Activated T-cell treated with anti-CD3 and anti-CD28 coated beads for 4 hours (primary cell): ENCODE data around the gene RCCD1.
"Not testable (repeated sequence)": the region's sequence is repeated elsewhere in the genome, so short reads cannot be mapped to it uniquely, and the experiment has no call there.

Source experiments
- DNase-seq: peaks from one replicate; pipeline ENCODE4 v3.0.0-alpha.2; 2020

RCCD1 gene, protein sequence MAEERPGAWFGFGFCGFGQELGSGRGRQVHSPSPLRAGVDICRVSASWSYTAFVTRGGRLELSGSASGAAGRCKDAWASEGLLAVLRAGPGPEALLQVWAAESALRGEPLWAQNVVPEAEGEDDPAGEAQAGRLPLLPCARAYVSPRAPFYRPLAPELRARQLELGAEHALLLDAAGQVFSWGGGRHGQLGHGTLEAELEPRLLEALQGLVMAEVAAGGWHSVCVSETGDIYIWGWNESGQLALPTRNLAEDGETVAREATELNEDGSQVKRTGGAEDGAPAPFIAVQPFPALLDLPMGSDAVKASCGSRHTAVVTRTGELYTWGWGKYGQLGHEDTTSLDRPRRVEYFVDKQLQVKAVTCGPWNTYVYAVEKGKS

DNA sequence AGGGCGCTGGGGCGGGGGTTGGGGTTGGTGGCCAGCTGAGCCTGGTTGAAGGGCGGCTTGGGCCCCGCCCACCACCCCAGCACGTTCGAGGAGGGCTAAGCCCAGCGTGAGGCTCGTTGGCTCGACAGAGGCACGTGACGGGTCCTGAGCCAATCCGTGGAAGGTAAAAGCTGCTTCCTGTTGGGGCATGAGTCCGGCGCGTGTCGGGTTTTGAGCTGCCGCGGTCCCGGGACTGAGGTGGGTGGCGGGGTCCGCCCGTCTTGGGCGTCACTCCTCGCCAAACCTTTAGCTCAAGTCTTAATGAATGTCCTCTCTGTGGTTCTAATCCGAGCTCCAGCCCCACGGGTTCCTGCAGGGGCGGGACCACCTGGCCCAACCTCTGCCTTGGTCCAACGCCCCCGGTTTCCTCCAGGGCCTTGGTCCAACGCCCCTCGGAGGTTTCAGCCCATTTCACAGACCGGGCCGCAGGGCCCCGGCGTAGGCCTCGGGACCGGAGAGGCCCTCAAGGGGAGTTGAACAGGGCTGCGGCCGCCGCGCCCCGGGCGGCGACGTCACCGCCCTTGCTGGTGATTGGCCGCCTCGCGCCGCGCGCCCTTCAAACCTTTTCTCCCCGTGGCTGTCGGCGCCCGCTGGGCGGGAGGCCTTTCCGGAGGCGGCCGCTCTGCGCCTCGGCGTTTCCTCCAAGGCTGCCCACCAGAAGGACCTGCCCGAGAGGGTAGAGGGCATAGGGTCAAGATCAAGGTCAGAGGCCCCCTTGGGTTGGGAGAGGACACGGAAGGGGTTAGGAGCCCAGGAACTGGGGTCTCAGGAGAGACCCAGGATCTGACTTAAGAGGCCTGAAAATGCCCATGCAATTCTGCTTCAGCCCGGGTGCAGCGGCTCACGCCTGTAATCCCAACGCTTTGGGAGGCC, at the start of gene RCCD1:
RCCD1 (plus strand) TSS at position 173 of the 912 bp plus-strand sequence. CDS start 1,851 bp downstream, outside the sequence.
- DNase-seq, result peak; percentile 76

DNA sequence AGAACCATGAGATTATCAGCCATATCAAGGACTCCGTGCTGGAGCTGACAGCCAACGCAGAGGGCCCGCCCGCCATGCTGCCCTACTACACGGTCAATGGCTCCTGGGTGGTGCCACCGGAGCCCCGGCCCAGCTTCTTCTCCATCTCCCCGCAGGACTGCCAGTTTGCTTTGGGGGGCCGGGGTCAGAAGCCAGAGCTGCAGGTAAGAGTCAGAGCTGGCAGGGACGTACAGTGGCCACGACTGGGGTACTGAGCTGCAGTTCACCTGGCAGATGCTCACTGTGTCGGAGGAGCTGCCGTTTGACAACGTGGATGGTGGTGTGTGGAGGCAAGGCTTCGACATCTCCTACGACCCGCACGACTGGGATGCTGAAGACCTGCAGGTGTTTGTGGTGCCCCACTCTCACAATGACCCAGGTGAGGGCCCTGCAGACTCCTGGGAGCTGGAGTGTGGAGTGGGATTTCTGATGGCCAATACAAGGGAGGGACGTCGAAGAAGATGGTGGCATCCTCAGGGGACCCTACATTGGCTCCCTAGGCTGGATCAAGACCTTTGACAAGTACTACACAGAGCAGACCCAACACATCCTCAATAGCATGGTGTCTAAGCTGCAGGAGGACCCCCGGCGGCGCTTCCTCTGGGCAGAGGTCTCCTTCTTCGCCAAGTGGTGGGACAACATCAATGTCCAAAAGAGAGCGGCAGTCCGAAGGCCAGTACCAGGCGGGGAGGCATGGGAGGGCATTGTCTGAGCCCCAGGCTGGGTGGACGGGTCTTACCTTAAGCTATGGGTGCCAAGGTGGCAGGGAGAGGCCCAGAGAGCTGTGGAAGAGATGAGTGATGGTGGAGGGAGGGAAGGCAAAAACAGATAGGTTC, 49.1 kb upstream of the RCCD1 start:
- DNase-seq, result no peak

DNA sequence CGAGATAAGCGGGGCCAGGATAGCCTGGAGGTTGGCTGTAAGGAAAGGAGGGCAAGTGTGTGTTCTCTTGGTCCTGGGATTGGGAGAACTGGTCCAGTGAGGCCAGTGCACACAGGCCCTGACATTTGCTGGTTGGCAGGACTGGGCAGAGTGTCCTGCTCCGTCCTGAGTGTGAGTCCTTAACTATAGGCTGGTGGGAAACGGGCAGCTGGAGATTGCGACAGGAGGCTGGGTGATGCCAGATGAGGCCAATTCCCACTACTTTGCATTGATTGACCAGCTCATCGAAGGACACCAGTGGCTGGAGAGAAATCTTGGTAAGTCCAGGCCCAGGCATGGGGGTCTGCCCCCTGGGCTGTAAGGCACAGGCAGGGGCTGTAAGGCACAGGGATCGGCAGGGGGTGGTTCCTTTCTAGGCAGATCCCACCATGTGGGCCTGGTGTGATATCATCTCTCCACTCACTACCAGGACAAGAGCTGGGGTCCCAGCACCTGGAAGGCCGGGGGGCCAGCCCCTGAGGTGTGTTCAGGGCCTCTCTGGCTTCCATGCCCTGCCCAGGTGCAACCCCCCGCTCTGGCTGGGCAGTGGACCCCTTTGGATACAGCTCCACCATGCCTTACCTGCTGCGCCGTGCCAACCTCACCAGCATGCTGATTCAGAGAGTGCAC, 48.4 kb upstream of the RCCD1 start:
- no peak for DNase-seq

DNA sequence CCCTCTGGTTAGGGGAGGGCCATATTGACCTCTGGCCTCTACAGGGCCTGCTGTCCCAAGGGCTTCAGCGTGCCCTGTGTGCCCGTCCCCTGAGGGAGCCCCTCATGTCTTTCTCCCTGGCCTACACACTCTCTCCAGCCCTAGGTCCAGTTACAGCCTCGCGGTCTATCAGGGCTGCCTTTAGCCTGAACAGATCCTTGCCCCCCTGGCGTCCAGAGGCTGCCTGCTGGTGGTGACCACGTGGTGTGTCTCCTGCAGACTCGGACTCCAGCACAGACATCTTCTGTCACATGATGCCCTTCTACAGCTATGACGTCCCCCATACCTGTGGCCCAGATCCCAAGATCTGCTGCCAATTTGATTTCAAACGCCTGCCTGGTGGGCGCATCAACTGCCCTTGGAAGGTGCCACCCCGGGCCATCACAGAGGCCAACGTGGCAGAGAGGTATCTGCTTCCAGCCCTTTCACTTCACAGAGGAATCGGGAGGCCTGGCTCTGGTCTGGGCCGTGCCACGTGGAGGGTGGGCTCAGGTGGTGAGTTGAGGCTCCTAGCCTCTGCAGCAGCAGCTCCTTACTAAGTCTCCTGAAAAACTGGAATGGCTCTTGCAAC, 47.5 kb upstream of the RCCD1 start:
- DNase-seq, result no peak

DNA sequence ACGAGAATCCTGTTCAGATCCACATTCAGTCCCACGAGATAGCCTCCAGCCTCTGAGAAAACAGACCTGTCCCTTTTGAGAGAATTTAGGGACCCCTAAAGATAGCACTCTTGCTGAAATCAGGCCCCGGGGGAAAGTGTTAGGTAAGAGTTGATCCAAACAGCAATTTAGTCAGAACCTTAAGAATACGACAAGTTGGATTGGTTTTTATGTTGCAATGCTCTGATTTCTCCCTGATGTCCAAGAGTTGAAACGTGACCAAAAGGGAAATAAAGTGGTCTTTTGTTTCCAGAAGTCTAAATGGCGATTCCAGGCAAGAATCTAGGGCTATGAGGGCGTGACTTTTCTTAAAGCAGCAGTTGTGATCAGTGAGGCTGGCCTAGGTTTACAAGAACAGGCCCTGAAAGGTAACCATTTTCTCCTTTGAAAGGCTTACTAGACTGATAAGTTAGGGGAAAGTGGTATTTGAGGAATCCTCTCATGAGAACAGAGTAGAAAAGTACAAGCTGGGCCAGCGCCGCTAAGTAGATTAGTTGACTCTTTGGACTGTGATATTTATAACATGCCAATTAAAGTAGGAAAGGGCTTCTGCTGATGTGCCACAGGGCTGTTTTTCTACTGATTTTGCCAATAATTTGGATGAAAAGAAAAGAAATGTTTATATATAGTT, 46.7 kb upstream of the RCCD1 start:
- DNase-seq, result no peak

DNA sequence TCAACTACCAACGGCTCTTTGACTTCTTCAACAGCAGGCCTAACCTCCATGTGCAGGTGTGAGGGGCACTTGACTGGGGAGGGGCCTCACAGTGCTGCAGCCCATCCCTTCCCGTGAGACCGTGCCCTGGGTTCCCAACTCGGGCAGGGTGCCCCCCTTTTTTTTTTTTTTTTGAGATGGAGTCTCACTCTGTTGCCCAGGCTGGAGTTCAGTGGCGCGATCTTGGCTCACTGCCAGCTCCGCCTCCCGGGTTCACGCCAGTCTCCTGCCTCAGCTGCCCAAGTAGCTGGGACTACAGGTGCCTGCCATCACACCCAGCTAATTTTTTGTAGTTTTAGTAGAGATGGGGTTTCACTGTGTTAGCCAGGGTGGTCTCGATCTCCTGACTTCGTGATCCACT, 45.2 kb upstream of the RCCD1 start:
- DNase-seq, result not testable (repeated sequence)

DNA sequence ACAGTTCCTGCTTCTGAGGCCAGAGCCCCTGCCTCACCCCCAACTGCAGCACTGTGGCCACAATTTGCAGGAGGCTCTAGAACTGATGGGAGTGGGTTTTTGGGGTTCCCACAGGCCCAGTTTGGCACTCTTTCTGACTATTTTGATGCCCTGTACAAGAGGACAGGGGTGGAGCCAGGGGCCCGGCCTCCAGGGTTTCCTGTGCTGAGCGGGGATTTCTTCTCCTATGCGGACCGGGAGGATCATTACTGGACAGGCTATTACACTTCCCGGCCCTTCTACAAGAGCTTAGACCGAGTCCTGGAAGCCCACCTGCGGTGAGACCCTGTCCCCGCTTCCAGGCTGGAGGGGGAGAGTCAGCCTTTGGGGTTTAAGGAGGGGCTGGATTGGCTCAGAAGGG, 44.7 kb upstream of the RCCD1 start:
- DNase-seq, result no peak

DNA sequence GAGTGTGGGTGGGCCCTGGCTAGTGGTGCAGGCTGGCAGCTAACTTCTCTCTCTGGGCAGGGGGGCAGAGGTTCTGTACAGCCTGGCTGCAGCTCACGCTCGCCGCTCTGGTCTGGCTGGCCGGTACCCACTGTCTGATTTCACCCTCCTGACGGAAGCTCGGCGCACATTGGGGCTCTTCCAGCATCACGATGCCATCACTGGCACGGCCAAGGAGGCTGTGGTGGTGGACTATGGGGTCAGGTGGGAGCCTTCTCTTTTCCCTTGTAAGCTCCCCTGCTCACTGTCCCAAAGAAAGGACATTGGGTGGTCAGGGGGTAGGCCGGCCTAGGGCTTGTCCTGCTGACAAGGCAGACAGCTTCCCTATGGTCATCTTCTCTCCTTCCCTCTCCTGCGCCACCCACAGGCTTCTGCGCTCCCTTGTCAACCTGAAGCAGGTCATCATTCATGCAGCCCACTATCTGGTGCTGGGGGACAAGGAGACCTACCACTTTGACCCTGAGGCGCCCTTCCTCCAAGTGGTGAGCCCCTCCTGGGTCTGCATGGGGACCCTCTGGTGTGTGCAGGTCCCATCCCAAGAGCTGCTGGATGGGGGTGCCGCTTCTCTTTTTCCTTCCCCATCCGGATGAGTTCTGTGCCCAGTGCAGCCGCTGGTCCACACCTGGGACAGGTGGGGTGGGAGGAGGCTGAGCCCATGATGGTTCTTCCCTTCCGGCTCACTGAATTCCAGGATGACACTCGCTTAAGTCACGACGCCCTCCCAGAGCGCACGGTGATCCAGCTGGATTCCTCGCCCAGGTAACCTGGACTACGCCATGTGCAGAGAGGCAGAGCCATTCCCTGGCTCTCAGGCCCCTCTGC, 44.0 kb upstream of the RCCD1 start:
- no peak for DNase-seq

DNA sequence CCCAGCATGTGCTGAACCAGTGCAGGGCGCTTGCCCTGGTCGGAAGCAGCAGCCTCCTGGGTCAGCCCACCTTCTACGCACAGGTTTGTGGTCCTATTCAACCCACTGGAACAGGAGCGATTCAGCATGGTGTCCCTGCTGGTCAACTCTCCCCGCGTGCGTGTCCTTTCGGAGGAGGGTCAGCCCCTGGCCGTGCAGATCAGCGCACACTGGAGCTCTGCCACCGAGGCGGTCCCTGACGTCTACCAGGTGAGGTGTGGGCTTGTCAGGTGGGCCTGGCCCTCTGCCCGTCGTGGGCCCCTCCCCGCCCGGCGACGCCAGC, 43.4 kb upstream of the RCCD1 start:
- no peak for DNase-seq

DNA sequence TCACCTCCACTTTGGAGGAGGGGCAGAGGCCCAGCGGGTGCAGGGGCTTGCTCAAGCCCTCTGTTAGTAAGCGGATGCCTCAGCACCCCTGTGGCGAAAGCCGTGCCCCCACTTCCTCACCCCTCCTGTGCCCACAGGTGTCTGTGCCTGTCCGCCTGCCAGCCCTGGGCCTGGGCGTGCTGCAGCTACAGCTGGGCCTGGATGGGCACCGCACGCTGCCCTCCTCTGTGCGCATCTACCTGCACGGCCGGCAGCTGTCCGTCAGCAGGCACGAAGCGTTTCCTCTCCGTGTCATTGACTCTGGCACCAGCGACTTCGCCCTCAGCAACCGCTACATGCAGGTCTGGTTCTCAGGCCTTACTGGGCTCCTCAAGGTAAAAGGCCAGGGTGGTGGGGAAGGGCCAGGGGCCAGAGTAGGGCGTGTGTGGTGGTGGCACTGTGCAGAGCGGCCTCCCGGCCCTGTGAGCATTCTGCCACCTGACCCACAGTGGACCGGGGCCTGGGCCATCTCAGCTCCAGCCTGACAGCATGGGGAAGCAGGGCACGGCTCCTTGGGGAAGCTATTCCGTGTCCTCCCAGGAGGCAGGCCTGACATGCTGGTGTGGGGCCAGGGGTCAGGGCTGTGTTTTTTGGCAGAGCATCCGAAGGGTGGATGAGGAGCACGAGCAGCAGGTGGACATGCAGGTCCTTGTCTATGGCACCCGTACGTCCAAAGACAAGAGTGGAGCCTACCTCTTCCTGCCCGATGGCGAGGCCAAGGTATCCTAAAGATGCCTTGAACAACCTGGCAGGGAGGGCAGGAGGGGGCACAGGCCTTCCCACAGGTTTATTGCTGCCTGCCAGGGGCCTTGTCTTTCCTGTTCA, 42.5 kb upstream of the RCCD1 start:
- no peak for DNase-seq

DNA sequence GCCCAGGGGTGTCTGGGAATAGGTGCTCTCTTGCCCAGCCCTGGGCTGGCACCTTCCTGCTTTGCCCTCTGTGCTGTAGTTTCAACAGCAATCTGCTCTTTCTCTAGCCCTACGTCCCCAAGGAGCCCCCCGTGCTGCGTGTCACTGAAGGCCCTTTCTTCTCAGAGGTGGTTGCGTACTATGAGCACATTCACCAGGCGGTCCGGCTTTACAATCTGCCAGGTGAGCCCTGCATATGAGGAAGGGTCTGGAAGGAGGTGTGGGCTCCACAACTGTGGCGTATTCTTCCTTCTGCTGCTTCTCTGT, 42.0 kb upstream of the RCCD1 start:
- no peak for DNase-seq

DNA sequence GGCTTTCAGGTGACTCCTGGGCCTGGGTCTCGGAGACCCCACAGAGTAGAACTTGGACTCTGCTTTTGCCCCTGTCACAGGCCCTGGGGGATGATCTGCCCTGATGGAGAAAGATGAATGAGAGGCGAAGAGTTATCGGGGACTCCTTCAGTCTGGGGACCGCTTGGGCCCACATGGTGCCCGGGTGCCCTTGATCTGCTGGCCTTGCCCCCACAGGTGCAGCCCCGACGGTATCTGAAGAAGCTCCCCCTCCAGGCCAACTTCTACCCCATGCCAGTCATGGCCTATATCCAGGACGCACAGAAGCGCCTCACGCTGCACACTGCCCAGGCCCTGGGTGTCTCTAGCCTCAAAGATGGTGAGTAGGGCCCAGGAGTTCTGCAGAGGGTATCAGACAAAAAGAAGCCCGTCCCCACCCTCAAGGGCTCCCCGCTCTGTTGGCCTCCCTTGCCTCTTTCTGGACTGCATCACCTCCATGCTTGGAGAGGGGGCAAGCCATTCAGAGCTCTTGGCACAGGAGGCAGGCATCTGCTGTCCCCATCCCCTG, 41.2 kb upstream of the RCCD1 start:
- no peak for DNase-seq

DNA sequence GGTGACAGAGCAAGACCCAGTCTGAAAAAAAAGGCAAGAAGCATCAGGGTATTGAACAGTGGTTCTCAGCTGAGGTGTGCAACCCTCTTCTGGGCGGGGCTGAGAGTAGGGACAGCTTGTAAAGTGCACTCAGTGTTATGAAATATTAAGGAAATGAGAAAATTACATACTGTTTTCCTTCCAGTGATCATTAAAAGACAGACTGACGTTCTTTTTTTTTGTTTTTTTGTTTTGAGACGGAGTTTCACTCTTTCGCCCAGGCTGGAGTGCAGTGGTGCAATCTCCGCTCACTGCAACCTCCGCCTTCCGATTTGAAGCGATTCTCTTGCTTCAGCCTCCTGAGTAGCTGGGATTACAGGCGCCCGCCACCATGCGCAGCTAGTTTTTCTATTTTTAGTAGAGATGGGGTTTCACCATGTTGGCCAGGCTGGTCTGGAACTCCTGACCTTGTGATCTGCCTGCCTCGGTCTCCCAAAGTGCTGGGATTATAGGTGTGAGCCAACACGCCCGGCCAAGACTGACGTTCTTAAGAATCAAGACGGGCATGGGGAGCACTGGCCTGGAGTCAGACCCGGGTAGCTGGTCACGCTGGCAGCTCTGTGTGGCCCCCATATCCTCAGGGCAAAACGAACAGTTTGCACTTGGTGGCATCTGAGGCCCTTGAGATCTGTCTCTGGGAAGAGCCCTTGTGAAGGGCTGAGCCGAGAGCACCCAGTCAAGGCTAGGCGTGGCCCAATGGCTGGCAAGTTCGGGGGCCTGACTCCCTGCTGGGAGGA, 40.2 kb upstream of the RCCD1 start:
- DNase-seq, result no peak

DNA sequence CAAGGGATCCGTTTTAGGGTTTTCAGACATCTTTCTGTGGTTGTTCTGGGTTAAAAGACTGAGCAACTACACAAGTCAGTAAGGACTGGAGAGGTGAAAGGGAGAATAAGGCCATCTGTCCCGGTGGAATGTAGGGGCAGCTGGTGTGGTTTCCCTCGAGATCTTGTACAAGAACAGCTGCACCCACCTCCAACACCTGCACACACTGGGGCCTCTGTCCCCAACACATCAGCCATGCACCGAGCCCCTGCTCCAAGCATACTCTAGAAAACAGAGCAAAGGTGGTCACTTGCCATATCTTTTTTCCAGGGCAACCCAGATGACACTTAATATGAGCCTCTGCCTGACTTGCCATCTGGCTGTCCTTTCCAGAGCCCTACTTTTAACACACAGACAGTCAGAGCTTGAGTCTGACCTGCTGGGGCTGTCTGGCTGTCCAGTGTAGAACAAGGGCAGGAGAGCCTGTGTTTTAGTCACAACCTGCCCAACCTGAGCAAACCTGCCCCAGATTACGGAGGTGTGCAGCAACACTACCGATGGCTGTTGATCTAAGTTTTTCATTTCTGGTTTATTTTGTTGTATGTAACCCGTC, 39.4 kb upstream of the RCCD1 start:
- no peak for DNase-seq

DNA sequence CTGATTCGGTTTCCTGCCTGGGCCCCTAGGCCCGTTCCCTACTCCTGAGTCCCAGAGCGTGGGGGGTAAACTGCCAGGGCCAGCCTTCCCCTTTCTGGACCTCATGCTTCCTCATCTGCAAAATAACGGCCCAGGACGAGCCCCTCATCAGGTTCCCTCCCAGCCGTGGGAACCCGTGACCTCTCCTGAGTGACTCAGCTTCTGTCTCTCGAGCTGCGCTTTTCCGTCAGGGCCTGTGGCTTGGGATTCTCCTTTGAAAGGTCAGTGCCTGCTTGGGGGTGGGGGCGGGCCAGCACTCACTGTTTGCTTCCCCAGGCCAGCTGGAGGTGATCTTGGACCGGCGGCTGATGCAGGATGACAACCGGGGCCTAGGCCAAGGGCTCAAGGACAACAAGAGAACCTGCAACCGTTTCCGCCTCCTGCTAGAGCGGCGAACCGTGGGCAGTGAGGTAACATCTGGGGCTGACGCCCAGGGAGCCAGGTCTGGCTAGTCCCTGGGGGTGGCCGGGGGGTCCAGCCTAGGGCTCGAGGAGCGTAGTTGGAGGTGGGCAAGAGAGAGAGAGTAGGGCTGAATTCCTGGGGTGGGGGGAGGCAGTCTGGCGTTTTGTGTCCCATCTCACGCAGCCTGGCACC, 38.8 kb upstream of the RCCD1 start:
- DNase-seq, result no peak

DNA sequence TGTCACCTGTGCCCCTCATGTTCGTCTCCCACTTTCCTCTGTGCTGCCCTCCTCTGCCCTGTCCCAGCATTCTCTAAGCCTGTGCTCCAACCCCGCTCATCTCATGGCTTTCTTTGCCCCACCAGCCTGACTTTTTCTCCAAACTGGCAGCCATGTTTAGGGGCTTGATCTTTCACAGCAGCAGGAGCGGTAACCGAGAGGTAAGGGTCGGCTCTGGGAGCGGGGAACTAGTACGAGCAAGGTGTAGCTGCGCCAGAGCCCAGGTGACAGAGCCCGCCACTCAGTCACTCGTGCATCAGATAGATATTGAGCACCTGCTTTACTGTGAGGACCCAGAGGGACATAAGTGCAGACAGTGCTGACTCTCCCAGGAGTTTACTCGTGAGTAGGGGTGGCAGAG, 38.2 kb upstream of the RCCD1 start:
- no peak for DNase-seq

DNA sequence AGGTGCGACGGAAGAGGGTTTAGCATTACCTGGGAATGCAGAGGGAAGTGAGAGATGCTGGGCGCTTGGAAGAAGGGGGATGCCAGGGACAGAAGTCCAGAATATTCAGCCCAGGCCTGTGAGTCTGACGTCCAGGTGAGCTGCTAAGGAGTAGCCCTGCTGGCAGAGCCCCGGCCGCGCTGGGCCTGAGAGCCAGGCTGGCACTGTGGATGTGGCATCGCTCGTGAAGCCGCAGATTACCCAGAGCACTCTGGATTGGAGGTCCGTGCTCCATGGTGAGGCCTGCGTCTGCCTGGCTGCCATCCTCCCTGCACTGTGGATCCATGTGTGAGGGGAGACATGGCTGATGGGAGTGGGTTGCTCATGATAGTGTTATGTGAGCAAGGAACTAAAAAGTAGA, 37.1 kb upstream of the RCCD1 start:
- no peak for DNase-seq
